ENCODE data around the gene MSLN. TPM values are rescaled to one million over a fixed set of nuclear protein-coding genes. Genes with fewer than 3 reads are reported as not detected.

Gene MSLN
- 2.6 to 3.3 TPM (median 2.9 TPM) in 5 replicates for total RNA-seq (2022; extraction: Qiagen RNA extraction)

DNA sequence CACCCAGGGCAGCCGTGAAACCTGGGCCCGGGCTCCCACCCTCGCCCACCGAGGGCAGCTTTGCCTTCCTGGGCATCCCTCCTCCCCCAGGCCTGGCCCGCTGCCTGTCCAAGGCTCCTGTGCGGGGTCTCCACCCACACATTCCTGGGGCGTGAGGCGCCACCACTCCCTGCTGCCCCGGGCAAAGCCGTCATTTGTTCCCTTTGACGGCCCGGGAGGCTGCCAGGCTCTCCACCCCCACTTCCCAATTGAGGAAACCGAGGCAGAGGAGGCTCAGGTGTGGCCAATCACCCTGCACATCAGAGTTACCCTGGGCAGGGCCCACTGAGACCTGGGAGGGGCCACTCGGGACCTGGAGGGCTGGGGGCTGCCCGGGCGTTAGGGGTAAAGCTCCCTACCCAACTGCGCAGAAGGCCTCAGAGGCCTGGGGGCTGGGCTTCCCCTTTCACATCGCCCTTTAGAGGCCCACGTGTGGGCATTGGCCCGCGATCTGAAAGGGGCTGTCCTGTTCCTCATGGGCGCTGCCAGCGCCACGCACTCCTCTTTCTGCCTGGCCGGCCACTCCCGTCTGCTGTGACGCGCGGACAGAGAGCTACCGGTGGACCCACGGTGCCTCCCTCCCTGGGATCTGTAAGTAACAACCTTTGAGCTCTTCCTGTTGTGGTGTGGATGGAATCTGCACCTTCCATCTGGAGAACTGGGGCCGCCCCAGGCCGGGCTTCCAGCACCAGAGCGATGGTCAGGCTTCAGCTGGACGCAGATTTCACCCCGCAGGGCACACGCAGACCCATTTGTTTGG, at the start of gene MSLN:
MSLN (plus strand) TSS at position 190 of the 799 bp plus-strand sequence. CDS start 1,947 bp downstream, outside the sequence.

DNA sequence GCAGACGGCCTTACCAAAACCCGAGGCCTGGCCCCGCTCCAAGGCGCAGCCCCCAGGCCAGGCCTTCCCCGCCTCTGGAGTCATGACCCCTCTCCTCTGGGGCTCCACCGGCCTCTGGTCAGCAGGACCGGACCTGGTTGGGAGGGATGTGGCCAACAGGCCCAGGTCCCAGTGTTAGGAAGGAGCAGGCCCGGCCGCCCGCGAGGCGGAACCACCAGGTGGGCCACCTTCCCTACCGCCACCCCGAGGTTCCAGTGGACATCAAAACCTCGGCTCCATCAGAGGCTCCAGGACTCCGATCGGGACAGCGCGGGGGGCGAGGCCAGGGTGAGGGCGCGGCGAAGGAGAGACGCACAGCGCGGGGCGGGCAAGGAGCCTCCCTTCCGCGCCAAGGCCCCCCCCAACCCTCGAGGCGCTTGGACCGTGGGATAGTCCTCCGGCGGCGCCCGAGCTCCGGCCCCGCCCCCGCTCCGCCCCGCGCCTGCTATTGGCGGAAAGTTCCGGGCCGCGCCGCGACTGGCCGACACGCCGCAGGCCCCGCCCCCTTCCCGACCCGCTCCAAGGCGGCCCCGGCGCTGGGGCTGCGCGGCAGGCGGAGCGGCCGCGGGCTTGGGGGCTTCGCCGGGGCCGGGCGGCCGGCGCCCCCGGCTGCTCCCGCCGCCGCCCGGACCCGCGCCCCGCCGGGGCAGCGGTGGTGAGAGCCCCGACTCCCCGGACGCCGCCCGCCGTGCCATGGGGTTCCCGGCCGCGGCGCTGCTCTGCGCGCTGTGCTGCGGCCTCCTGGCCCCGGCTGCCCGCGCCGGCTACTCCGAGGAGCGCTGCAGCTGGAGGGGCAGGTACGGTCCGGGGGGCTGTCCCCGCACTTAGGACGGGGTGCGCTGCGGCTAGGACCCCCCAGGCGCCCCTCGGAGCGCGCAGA, 45.7 kb upstream of the MSLN start, which contains the start of gene METRN:
METRN (plus strand) TSS at position 561 of the 919 bp plus-strand sequence; CDS start at position 733, 172 bp downstream.

DNA sequence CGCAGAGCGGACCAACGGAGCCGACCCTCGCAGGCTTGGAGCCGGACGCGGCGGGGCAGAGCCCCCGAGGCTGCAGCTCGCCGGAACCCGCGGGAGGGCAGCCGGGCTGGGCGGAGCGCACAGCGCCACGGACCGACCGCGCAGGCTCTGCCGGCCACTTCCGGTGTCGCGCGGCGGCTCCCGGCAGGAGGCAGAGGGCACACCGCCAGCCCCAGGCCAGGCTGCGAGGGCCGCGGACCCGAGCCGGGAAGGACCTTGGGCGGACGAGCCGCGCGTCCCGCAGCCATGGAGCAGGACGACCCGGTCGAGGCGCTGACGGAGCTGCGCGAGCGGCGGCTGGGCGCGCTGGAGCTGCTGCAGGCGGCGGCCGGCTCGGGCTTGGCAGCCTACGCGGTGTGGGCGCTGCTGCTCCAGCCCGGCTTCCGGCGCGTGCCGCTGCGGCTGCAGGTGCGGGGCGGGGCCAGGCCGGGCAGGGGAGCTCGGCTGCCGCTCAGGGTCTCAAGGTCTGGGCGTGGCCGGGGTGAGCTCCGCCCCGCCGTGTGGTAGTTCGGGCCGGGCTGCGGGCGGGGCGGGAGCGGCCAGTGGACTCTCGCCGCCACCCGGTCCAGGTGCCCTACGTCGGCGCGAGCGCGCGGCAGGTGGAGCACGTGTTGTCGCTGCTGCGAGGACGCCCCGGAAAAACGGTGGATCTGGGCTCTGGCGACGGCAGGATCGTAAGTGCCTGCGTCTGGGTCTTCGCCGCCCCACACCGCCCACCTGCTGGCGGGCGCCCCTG, 39.4 kb upstream of the MSLN start, which contains the start of gene ANTKMT:
ANTKMT (plus strand) TSS at position 157 of the 775 bp plus-strand sequence; CDS start at position 286, 129 bp downstream.

GRCh38 chr16:726438-727290, 33.9 kb upstream of the MSLN start, which contains the start of the genes CCDC78 and HAGHL:
Gene CCDC78 (minus strand): TSS chr16:726443. CDS start chr16:726367, 76 bp downstream.
Gene HAGHL (plus strand): TSS chr16:727106. CDS start chr16:727510, 404 bp downstream.

DNA sequence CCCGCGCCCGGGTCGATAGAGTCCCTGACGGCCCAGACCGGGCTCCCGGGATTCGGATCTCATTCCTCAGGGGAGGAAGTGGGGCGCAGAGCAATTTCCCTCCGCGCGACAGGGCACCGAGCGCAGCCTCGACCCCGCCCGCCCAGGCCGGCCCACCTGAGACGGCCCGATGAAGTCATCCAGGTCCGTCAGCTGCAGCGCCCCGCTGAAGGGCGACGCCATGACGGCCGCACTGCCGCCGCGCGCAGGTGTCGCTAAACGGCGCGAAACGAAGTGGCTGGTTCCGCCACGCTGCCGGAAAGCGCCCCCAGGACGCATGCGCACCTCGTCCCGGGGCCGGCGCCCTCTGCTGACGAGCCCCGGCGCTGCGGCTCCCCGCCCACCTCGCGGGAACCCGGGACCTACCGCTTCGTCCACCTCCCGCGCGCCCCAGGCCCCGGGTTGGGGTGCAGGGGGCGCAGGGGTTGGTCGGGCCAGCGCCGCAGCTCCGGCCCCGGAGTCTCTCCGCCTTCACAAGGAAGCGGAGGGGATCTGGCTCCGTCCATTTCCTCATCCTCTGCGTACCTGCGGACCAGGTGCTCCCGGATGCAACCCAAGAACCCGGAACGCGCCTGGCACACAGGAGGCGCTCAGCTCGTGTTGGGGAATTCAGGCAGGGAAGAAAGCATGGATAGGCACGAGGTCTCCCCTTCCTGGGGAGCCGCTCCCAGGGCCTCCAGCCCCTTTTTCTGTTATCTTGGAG, 19.6 kb upstream of the MSLN start, which contains the start of gene CIAO3:
CIAO3 (minus strand) TSS at position 234 of the 742 bp plus-strand sequence; CDS start at position 222, 12 bp downstream.

DNA sequence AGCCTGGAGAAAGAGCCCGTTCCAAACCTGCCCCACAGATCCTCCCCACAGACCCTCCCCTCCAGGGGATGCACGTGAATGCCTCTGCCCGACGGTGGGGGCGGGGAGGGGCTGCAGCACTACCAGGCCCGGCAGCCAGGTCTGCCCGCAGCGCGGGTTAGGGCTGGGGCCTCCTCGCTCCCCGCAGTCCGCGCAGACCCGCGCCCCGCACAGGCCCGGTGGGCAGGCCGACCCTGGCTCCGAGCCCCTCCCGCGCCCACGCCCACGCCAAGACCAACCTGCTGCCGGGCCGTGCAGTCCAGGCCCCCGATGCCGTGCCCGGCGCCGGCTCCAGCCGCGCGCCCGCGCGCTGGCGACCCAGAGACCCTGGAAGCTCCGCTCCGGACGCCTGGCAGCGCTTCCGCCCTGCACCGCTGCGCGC, 27.5 kb downstream of the MSLN start, which contains the start of gene RPUSD1:
RPUSD1 (minus strand) TSS at position 404 of the 421 bp plus-strand sequence. CDS start 644 bp downstream, outside the sequence.

DNA sequence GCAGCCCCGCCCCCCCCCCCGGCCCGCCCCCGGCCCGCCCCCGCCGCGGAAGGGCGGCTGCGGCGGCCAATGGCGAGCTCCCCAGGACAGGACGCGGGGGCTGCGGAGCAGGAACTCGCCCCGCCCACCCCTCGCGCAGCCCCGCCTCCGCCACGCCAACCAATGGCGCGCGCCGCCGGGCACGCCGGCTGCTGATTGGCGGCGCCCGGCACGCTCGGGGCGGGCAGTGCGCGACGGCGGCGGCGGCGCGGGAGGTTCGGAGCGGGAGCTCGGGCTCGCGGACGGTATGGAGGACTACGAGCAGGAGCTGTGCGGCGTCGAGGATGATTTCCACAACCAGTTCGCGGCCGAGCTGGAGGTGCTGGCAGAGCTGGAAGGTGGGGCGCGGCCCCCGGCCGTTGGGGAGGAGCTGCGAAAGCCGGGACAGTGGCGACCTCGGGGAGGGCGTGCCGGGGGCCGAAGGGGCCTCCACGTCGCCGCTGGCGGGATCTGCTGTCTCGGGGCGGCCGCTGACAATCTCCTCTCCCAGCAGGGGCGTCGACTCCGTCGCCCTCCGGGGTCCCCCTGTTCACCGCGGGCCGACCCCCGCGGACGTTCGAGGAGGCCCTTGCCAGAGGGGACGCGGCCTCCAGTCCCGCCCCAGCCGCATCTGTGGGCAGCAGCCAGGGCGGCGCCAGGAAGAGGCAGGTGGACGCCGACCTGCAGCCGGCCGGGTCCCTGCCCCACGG, 28.0 kb downstream of the MSLN start, which contains the start of gene CHTF18:
CHTF18 (plus strand) TSS at position 222 of the 728 bp plus-strand sequence; CDS start at position 287, 65 bp downstream.

DNA sequence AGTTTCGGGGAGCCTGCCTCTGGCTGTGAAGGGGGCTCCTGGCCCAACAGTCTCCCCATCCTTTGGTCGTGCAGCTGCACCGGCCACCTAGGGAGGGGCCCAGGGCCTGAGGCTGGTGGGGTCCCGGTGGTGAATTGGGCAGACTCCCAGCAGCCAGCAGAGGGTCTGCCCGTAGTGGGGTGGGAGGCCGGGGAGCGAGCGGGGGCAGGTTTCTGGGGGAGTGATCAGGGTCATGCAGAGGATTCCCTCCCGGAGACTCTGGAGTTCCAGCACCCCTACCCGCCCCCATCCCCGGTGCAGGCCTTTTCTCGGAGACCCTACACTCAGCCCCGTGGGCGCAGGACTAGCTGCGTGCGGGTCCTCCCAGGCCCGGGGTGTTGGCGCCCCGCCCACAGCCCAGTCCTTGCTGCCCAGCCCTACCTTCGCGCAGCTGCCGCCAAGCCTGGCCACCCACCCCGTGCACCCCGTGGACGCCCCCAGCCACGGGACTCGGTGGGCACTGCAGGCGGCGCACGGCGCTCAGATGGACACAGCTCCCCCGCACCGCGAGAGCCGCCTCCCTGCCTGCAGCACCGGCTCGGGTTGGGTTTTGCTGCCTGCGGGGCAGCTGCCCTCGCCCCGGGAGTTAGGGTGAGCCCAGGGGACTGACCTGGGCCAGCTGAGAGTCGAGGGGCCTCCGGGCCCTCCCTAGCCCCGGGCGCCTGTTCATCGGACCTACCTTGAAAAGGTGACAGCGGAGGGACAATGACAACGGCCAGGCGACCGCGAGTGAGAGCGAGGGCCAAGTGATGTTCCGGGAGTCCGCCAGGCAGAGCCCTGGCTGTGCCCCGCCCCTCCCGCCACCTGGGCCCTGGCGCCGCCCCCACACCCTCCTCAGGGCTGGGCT, 39.7 kb downstream of the MSLN start, which contains the start of gene GNG13:
GNG13 (minus strand) TSS at position 787 of the 886 bp plus-strand sequence. CDS start 1,657 bp downstream, outside the sequence.

Other genes with a start within 250 kb of the MSLN start
- 39.5 to 81.2 TPM (median 72.0 TPM) in 5 replicates for gene CAPN15, start 233.0 kb upstream of the MSLN start, total RNA-seq (2022; extraction: Qiagen RNA extraction)
- gene PRR35, start 200.3 kb upstream of the MSLN start, total RNA-seq (2022; extraction: Qiagen RNA extraction), result 0.09 to 0.24 TPM (median 0.20 TPM) in 5 replicates
- 0.06 to 0.26 TPM (median 0.19 TPM) in 5 replicates for gene NHLRC4, start 193.7 kb upstream of the MSLN start, total RNA-seq (2022; extraction: Qiagen RNA extraction)
- gene PIGQ, start 190.8 kb upstream of the MSLN start, total RNA-seq (2022; extraction: Qiagen RNA extraction), result 26.9 to 42.7 TPM (median 40.1 TPM) in 5 replicates
- 12.0 to 18.7 TPM (median 17.9 TPM) in 5 replicates for gene RAB40C, start 170.7 kb upstream of the MSLN start, total RNA-seq (2022; extraction: Qiagen RNA extraction)
- gene WFIKKN1, start 129.7 kb upstream of the MSLN start, total RNA-seq (2022; extraction: Qiagen RNA extraction), result 0.08 to 0.23 TPM (median 0.12 TPM) in 5 replicates
- 80.9 to 144 TPM (median 141 TPM) in 5 replicates for gene METTL26, start 124.4 kb upstream of the MSLN start, total RNA-seq (2022; extraction: Qiagen RNA extraction)
- 16.7 to 43.3 TPM (median 41.7 TPM) in 5 replicates for gene MCRIP2, start 118.9 kb upstream of the MSLN start, total RNA-seq (2022; extraction: Qiagen RNA extraction)
- 16.0 to 32.2 TPM (median 30.2 TPM) in 5 replicates for gene WDR90, start 111.4 kb upstream of the MSLN start, total RNA-seq (2022; extraction: Qiagen RNA extraction)
- gene RHOT2, start 92.6 kb upstream of the MSLN start, total RNA-seq (2022; extraction: Qiagen RNA extraction), result 60.6 to 101 TPM (median 96.1 TPM) in 5 replicates
- gene RHBDL1, start 85.1 kb upstream of the MSLN start, total RNA-seq (2022; extraction: Qiagen RNA extraction), result 0.59 to 1.8 TPM (median 1.6 TPM) in 5 replicates
- gene STUB1, start 80.3 kb upstream of the MSLN start, total RNA-seq (2022; extraction: Qiagen RNA extraction), result 86.5 to 131 TPM (median 118 TPM) in 5 replicates
- 63.7 to 89.3 TPM (median 78.2 TPM) in 5 replicates for gene JMJD8, start 76.4 kb upstream of the MSLN start, total RNA-seq (2022; extraction: Qiagen RNA extraction)
- gene WDR24, start 70.3 kb upstream of the MSLN start, total RNA-seq (2022; extraction: Qiagen RNA extraction), result 3.6 to 6.4 TPM (median 5.8 TPM) in 5 replicates
- 9.5 to 15.8 TPM (median 11.2 TPM) in 5 replicates for gene FBXL16, start 54.9 kb upstream of the MSLN start, total RNA-seq (2022; extraction: Qiagen RNA extraction)
- 73.6 to 219 TPM (median 212 TPM) in 5 replicates for gene METRN, start 45.6 kb upstream of the MSLN start, total RNA-seq (2022; extraction: Qiagen RNA extraction)
- 29.5 to 66.7 TPM (median 62.5 TPM) in 5 replicates for gene ANTKMT, start 39.6 kb upstream of the MSLN start, total RNA-seq (2022; extraction: Qiagen RNA extraction)
- gene CCDC78, start 34.3 kb upstream of the MSLN start, total RNA-seq (2022; extraction: Qiagen RNA extraction), result 4.4 to 8.3 TPM (median 6.5 TPM) in 5 replicates
- 16.9 to 23.5 TPM (median 18.9 TPM) in 5 replicates for gene HAGHL, start 33.6 kb upstream of the MSLN start, total RNA-seq (2022; extraction: Qiagen RNA extraction)
- 19.6 to 30.1 TPM (median 28.3 TPM) in 5 replicates for gene CIAO3, start 19.7 kb upstream of the MSLN start, total RNA-seq (2022; extraction: Qiagen RNA extraction)
- gene RPUSD1, start 27.6 kb downstream of the MSLN start, total RNA-seq (2022; extraction: Qiagen RNA extraction), result 34.6 to 64.0 TPM (median 51.9 TPM) in 5 replicates
- gene CHTF18, start 27.9 kb downstream of the MSLN start, total RNA-seq (2022; extraction: Qiagen RNA extraction), result 14.0 to 33.1 TPM (median 24.1 TPM) in 5 replicates
- not detected in 5 replicates for gene GNG13, start 40.0 kb downstream of the MSLN start, total RNA-seq (2022; extraction: Qiagen RNA extraction)
- gene LMF1, start 210.2 kb downstream of the MSLN start, total RNA-seq (2022; extraction: Qiagen RNA extraction), result 7.9 to 10.0 TPM (median 8.5 TPM) in 5 replicates
- 1.4 to 2.8 TPM (median 2.6 TPM) in 5 replicates for gene SOX8, start 221.0 kb downstream of the MSLN start, total RNA-seq (2022; extraction: Qiagen RNA extraction)

All from A549 treated with Mapracorat at 1 μM for 4 hours (cell line).